Measurements from ENCODE around the gene PXDC1.

Gene PXDC1

DNA sequence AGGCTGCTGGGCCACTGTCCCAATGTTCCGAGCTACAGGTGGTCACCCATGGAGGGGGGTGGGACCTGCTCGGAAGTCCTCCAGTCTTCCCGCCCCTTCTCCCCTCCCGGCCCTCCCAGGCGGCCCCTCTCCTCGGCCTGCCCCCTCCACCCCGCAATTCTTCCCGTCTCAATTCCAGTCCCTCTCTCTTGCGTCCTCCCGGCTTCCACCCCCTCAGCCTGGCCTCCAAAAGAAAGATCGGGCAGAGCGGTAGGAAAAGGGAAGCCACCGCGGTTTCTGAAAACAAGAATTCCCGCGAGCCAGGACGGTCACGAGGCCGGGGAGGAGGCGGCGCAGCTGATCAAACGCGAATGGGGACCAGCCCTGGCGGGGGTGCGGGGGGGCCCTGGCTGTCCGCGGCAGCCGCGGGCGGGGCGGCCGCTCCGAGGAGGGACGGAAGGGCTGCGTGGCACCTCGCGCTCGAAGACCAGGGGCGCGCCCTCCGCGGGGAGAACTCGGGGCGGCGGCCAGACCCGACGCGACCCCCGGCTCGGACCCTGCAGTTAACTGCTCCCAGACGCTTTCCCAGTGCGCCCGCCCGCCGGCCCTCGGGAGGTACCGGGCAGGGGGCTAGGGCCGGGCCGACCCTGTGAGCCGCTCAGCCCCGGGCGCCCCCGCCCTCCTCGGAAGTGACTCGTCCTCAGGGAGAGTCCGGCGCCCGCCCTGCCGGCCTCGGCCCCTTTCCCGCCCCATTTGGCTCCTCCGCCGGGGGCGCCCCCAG is 1.0 kb downstream of the PXDC1 start:
- H3K4me3 ChIP-seq, result peak overlapping the region; percentile 50 to 88 (median 79)
- peak overlapping the region; percentile 91 to 99 (median 97) for H3K27ac ChIP-seq

DNA sequence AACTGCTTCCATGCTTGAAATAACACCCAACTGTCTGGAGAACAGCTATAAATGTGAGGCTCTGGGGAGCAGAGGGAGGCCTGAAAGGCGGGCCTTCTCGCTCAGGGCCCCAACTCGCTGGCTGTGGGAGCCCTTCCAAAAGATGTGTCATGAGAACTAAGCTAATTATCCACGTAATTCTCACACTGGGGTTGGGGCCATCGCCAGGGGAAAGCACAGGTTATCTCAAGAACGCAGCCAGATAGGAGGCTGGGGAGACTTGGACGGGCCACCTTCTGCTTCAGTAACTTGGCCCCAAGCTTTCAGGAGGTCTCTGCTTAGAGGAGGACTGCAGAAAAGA is 1.6 kb downstream of the PXDC1 start:
- peak overlapping the region; percentile 91 to 99 (median 97) for H3K27ac ChIP-seq
- H3K4me3 ChIP-seq, result peak overlapping the region; percentile 50 to 88 (median 79)

DNA sequence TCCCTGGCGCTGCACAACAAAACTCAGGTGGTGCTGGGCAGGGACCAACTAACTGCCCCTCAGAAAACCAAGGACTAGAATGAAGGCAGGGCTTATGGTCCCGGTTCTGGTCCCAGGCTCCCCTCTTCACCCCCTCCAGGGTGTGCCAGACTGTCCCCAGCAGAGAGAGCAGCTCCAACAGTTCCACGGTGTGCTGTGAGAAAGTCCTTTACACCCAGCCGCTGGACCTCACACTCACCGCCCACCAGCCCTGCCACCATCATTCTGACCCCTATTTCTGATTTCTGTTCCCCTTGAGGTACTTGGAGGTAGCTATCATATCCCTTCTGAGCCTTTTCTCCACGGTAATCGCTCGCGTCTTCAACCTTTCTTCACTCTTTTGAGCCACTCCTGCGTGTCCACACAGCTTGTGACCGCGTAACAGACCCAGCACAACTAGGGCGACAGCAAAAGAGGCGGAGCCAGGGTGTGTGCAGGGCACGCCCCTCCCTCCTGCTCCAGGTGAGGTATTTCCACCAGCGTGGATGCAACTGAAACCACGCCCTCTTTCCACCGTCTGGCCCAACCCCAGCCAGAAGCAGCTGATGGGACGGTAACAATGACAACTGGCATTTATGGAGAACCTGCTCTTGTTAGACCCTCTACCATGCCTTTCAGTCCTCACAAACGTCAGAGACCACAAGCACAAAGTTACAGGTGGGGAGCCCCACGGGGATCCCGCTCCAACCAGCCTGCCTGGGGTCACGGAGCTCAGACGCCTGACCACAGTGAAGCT is 2.3 kb downstream of the PXDC1 start:
- Histone ChIP-seq H3K27ac (peak overlapping the region in 19 of 21 experiments; percentile 92 to 99 (median 97)), H3K4me3 (peak overlapping the region; percentile 50 to 88 (median 79))

DNA sequence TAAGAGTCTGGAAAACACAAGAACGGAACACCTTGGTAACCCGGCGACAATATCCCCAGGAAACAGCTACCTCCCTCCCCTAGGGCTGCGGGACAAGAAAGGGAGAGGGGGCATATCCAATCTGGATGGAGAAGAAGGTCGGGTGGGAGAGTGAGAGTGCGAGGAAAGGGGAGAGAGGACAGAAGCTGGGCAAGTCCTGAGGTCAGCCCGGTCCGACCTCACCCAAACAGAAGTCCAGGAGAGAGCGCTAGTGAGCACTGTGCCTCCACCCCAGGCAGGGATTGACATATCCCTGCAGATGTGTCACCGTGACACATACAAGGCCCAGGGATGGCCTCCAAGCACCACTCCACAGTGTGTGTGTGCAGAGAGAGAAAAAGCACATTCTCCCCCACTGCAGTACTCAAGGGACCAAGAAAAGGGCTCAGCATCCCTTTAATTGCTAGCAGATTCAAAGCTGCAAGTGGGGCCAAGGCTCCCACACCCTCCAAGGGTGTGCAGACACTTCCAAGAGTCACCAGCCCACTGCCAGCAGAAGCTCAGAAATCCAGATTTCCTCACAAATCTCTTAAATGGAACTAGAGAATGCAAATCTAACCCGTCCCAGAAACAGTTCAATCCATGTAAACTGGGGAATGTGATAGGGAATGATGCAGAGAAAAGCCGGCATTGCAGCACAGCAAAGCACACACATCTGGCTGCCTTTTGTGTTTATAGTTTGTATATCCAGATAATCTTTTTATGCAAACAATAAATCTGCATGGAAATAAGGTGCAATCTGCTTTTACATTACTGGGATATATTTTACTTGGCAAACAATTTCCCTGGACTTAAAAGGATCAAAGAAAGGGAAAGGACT is 3.1 kb downstream of the PXDC1 start:
- Histone ChIP-seq H3K27ac (peak overlapping the region in 17 of 21 experiments; percentile 14 to 99 (median 97)), H3K4me3 (peak overlapping the region in 5 of 7 experiments; percentile 50 to 88 (median 79))

DNA sequence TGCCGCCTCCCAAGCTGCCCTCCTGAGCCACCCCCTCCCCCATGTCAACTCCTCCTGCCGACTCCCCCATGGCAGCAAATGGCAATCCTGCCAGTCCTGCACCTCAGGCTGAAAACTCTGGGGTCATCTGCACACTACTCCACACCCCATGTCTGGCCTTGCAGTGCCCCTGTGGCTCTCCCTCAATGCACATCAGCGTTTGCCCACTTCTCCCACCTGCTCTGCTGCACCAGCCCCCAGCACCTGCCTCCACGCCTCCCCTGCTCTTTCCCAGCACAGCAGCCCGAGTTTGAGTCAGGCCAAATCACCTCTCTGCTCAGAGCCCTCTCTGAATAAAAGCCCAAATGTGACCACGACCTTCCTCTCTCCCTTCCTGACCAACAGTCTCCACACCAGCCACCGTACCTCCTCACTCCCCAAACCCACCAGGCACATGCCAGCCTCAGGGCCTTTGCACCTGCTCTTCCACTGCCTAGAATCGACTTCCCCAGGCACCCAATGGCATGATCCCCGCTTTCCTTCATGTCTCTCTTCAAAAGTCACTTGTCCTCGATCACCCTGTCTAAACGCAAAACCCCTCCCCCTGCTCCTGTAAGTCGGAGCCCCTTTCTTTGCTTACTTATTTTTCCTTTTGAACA is 4.3 kb downstream of the PXDC1 start:
- H3K27ac ChIP-seq, result peak overlapping the region in 3 of 21 experiments; percentile 3 to 74 (median 61)
- no peak overlapping the region for H3K4me3 ChIP-seq

DNA sequence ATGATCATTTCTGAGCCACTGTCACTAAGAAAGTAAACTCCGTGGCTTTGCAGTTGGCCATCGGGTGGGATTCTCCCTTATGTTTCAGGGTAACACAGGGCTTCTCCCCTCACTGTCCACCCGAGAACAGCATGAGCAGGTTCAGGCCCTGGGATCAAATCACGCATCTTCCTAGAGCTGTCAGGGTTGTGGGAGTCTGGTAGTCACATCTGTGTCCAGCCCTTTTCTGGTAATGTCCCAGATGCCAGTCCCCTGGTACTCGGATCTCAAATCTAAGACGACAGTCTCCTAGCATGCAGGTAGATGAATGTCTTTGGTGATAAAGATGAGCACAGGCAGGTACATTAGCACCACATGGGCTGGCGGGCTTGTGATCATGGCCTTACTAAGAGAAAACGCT is 4.8 kb downstream of the PXDC1 start:
- peak overlapping the region in 4 of 21 experiments; percentile 6 to 63 (median 60) for H3K27ac ChIP-seq
- H3K4me3 ChIP-seq, result no peak overlapping the region

DNA sequence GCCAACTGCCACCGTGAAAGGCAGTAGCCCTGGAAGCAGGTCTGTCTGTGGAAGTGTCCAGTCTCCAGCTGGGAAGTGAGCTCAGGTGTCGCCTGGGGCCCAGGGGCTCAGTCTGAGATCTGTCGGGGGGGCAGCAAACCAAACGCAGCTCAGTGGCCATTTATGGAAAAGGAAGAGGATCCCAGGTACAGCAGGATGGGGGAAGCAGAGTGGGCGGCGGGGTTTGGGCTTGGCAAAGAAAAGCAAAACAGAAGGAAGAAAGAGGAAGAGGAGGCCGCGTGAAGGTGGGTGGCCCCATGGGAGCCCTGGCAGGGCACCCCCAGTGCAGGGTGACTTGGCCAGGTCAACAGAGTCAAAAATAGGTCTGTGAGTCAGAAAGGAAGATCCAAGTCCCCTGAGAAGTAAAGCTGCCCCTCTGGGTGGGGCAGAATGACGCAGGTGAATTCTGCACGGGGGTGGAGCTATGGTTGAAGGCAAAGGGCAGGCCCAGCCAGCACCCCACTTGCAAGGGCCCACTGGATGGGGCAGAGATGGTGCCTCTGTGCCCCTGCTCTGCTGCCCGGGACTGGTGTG is 5.3 kb downstream of the PXDC1 start:
- H3K27ac ChIP-seq, result peak overlapping the region in 6 of 21 experiments; percentile 6 to 63 (median 42)

DNA sequence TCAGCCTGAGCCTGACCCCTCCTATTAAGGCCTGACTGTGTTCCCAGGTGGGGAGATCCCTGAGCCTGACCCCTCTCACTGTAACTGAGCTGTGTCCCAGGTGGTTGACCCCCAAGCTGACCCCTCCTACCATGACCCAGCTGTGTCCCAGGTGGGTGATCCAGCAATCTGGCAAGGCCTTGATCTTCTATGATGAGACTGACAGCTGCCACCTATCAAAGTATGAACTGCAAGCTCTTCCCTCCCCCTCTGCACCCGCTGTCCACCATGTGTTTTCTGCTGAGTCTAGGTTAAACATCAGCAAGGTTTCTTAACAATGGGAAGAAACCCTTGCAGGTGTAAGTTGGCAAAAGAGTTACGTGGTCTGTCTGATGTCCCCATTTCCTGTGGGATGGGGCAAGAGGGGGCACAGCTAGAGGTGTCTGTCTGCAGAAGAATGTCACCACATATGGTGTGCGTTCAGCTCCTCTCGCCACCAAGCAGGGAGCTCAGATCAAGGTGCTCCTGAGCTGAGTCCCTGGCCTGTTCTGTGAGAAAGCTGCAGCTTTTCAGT is 5.9 kb downstream of the PXDC1 start:
- Histone ChIP-seq H3K27ac (peak overlapping the region in 5 of 21 experiments; percentile 6 to 63 (median 60)), H3K4me3 (no peak overlapping the region)

More for the DNA sequence above, 5.3 kb downstream of the PXDC1 start:
- H3K4me3 ChIP-seq, result no peak overlapping the region

DNA sequence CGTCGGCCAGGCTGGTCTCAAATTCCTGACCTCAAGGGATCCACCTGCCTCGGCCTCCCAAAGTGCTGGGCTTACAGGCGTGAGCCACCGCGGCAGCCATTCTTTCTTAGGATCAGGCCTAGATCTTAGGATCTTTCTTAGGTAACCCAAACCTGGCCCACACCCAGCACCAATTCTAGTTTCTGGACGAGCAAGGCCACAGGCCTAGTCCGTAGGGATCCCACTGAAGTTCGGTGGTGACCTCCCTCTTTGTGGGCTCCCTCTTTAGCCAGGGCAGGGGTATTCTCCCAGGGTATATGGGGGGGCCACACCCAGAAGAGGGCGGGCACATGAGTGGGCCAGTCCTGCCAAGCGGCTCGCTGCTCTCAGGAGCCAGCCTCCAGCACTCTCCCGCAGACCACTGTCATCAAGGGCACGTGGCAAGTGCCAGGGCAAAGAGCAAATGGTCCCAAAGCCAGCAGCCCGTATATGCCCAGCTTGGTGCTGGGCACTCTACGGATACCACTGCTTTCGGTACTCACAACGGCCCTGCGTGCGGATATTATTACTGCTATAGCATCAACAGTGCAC is 6.5 kb downstream of the PXDC1 start:
- Histone ChIP-seq H3K27ac (peak overlapping the region in 7 of 21 experiments; percentile 2 to 60 (median 21)), H3K4me3 (no peak overlapping the region)

DNA sequence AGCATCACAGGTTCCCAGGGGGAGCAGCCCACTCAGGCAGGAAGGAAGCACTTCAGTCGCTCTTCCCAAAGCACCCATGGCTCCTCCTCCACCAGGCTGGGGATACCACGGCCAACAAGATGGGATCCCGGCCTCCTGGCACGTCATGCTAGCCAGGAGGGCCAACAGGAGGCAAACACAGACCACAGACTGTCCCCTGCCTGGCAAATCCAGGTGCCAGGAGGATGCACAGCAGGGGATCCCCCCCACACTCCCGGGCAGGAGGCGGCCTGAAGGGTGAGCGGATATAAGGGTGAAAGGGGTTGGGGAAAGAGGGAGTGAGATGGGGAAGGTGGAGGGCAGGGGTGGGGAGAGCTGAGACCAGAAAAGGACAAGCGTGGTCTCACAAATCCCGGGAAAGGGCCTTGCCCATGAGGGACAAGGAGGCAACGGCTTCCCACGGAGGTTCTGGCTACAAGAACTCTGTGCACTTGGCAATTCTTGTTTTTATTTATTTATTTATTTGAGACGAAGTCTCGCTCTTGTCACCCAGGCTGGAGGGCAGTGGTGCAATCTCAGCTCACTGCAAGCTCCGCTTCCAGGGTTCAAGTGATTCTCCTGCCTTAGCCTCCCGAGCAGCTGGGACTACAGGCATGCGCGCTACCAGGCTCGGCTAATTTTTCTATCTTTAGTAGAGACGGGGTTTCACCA is 7.2 kb downstream of the PXDC1 start:
- Histone ChIP-seq H3K4me3 (no peak overlapping the region), H3K27ac (peak overlapping the region in 10 of 21 experiments; percentile 10 to 69 (median 36))

DNA sequence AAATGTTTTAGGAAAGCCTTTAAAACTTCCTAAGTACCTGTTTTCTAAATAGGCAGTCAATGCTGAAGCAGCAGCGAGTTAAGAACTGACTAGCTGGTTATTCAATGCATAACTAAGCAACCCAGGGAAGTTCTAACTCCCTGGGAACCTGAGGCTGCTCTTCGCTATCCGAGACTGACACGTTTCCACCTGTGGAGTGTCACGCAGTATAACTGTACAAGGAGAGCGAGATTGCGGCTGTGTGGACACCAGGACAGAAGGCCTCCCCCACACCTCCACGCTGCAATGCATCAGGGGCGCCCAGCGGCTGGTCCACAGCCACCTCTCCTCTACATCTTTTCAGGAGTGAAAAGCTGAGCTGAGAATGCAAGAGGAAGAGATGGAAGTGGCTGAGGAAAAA is 8.0 kb downstream of the PXDC1 start:
- Histone ChIP-seq H3K27ac (peak overlapping the region in 13 of 21 experiments; percentile 3 to 69 (median 35)), H3K4me3 (no peak overlapping the region)

DNA sequence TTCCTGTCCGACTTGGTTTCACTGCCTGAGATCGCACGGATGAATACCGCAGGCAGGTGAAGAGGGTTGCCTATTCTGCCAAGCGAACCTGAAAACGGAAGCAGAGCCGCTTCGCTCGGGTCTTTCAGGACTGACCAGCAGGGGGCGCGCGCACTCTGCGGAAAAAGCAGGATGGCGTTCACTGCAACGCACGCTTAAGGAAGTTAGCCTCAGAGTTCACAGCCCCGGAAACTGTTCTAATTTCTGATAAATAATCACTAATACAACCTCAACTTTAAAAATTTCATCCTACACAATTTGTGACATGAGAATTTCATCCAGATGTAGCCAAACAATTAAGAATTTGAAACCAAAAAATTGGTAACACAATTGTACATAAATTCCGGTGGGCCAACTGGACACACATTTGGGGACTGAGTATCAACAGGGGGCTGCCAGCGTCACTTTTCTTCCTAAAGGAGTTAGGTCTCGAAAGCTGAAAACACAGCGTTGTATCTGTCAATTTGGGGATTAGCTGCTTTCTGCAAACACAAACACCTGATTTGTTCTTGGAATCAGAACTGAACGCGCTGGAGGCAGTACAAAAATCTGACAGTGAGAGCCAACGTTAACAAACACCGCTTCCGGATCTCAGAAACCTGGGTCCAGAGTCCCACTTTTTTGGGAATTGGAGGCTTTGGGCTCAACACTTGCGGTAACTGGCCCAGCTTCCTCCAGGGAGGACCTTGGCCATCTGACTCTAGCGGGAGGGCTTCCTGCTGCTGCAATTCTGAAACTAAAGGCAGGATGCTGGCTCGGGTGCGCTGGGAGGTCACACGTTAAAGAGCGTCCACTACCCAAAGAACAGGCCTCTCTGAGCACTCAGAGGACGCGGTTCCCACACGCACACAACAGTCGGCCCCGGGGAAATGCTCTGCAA is 8.8 kb downstream of the PXDC1 start:
- peak overlapping the region in 2 of 7 experiments; percentile 3 to 5 for H3K4me3 ChIP-seq
- peak overlapping the region in 17 of 21 experiments; percentile 7 to 69 (median 40) for H3K27ac ChIP-seq

DNA sequence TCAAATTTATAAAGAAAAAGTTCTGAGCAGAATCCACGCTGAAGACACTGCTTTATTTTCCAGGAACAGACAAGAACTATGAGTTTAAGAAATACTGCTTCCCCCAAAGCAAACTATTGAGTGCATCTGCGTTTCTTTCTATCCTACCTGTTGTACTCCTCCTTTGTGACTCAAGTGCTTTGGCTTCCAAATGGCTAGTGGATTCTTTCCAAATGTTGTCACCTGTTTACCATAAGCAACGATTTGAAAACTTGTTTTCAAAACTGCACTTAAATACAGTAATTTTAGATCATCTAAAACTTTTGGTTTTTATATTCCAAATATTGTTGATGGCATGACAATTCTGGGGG is 9.5 kb downstream of the PXDC1 start:
- H3K27ac ChIP-seq, result peak overlapping the region in 1 of 21 experiments; percentile 69

DNA sequence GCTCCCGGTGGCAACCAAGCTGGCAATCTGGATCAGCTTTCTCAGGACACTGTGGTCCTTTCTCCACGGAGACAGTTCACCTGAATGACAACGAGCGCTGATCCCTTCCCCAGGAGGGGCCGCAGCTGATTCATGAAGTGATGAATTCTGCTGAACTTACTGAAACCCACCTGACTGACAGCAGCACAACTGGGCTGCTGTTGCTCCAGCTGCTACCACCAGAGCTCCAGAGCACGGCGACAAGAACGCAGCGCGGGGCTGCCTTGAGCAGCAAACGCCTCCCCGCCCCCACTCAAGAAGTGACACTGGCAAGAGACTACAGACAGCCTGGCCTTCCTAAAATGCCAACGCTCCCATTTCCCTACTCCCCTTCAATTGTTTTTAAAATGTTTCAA is 10.0 kb downstream of the PXDC1 start:
- Histone ChIP-seq H3K27ac (peak overlapping the region in 1 of 21 experiments; percentile 55), H3K4me3 (no peak overlapping the region)

More for the DNA sequence above, 9.5 kb downstream of the PXDC1 start:
- H3K4me3 ChIP-seq, result peak overlapping the region in 1 of 7 experiments; percentile 5

DNA sequence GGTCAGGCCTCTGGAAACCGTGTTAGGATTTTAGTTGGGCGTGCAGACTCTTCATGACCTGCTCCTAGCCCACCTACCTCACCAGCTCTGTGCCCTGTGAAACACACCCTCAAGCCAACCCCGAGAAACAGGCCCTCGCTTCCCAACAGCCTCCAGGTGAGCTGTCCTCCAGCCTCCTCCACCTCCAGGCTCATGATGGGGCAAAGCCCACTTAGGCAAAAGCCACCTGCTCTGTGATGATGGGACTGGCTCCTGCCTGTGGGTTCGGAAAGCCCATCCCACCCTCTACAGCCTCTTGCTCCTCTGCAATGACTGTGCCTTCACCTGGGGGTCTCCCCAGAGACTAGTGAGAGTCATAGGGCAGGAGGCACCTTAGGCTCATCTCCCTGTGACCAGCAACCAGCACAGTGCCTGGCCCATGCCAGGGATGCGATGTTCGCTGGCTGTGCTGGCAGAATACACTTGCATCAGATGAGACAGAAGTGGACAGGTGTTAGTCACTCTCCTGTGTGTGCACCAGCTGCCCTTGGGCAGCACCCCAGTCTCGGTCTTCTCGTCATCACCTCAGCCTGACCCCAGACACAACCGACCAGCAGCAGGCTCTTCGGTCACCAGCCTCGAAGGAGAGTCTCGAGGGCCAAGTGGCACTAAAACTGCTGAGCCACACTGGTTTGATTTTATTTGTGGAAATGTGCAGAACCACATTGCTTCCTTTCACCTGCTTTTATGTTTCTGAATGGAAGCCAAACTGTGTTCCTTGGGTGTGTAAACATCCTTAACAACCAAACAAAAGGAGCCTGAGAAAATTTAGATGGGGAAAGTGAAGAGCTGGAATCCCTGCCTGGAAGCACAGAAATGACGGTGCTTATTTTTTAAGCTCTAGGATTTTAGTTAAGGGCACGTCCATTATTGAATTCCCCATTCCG is 10.7 kb downstream of the PXDC1 start:
- Histone ChIP-seq H3K4me3 (no peak overlapping the region), H3K27ac (peak overlapping the region in 1 of 21 experiments; percentile 55)

Data from skin epidermis (tissue), 12 donors.